ENCODE results near the gene ATXN7L2. TPM values are rescaled to one million over a fixed set of nuclear protein-coding genes. Genes with fewer than 3 reads are reported as not detected.

ATXN7L2 gene
- total RNA-seq, 2 donors from 2014 or later = 3.1 to 7.7 TPM

GRCh38 chr1:109457819-109458218 is 25.9 kb upstream of the ATXN7L2 start:
- Histone ChIP-seq H3K27ac (no peak overlapping the region), H3K36me3 (no peaks in the 10 kb centered on the region), H3K27me3 (replicated peaks; ENCODE audit: insufficient read depth) (no peaks in the 10 kb centered on the region), H3K4me1 (ENCODE audit: control insufficient read depth in 1 of 2, low read depth in 2 of 2) (no peaks in the 10 kb centered on the region), H3K4me3 (no peak overlapping the region), H3K9me3 (no peaks in the 10 kb centered on the region)
- TF ChIP-seq, protein P1, sequence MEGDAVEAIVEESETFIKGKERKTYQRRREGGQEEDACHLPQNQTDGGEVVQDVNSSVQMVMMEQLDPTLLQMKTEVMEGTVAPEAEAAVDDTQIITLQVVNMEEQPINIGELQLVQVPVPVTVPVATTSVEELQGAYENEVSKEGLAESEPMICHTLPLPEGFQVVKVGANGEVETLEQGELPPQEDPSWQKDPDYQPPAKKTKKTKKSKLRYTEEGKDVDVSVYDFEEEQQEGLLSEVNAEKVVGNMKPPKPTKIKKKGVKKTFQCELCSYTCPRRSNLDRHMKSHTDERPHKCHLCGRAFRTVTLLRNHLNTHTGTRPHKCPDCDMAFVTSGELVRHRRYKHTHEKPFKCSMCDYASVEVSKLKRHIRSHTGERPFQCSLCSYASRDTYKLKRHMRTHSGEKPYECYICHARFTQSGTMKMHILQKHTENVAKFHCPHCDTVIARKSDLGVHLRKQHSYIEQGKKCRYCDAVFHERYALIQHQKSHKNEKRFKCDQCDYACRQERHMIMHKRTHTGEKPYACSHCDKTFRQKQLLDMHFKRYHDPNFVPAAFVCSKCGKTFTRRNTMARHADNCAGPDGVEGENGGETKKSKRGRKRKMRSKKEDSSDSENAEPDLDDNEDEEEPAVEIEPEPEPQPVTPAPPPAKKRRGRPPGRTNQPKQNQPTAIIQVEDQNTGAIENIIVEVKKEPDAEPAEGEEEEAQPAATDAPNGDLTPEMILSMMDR (IDR thresholded peaks at IDR 0.05) = no peak
- ATAC-seq (ENCODE audit: insufficient number of reproducible peaks, low FRiP score, low read depth) (no peak), DNase-seq (ENCODE audit: low spot score) (no peak)

DNA sequence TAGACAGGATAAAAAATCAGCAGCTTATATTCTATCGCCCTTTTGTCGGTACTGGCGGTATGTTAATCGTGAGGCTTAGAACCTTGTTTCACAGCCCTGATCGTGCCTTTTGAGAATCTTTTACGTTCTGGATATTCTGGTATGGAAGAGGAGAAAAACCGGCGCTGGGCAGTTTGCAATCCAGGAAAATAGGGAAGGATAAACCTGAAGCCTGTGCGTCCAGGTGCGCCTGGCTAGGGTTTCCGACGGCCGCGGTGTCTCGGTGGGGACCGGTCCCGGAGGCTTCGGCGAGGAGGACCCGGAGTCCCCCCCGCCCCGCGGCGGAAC is 17.6 kb upstream of the ATXN7L2 start:
- TF ChIP-seq, protein P1 (IDR thresholded peaks at IDR 0.05) = no peak
- Histone ChIP-seq H3K4me3 (peak overlapping the region; percentile 84), H3K27ac (peak overlapping the region; percentile 51 to 62), H3K9me3 (no peaks in the 10 kb centered on the region), H3K4me1 (ENCODE audit: control insufficient read depth in 1 of 2, low read depth in 2 of 2) (peaks cover 0 to 11% of the 10 kb centered on the region in 2 donors), H3K27me3 (replicated peaks; ENCODE audit: insufficient read depth) (no peaks in the 10 kb centered on the region), H3K36me3 (no peaks in the 10 kb centered on the region)
- no peak for DNase-seq (ENCODE audit: low spot score)
- ATAC-seq (ENCODE audit: insufficient number of reproducible peaks, low FRiP score, low read depth) = no peak

- TF ChIP-seq, protein P1 (IDR thresholded peaks at IDR 0.05) = no peak
- DNase-seq (ENCODE audit: low spot score) (no peak), ATAC-seq (ENCODE audit: insufficient number of reproducible peaks, low FRiP score, low read depth) (peak; percentile 33)
- Histone ChIP-seq H3K9me3 (no peaks in the 10 kb centered on the region), H3K27me3 (replicated peaks; ENCODE audit: insufficient read depth) (no peaks in the 10 kb centered on the region), H3K27ac (peak within 1 kb of the TSS; percentile 51 to 62), H3K4me1 (ENCODE audit: control insufficient read depth in 1 of 2, low read depth in 2 of 2) (peaks cover 0 to 11% of the 10 kb centered on the region in 2 donors), H3K4me3 (peak within 1 kb of the TSS; percentile 84), H3K36me3 (no peaks in the 10 kb centered on the region)
Observed at GRCh38 chr1:109466452-109467300, 17.0 kb upstream of the ATXN7L2 start, which contains the start of gene SYPL2. SYPL2 (plus strand) TSS chr1:109466546; CDS start chr1:109466844, 298 bp downstream.

GRCh38 chr1:109467301-109467777 is 16.4 kb upstream of the ATXN7L2 start:
- peaks cover 0 to 11% of the 10 kb centered on the region in 2 donors for H3K4me1 ChIP-seq (ENCODE audit: control insufficient read depth in 1 of 2, low read depth in 2 of 2)
- H3K9me3 ChIP-seq = no peaks in the 10 kb centered on the region
- no peaks in the 10 kb centered on the region for H3K36me3 ChIP-seq
- H3K27ac ChIP-seq = peak overlapping the region in 1 of 2 donors; percentile 53
- no peaks in the 10 kb centered on the region for H3K27me3 ChIP-seq (replicated peaks; ENCODE audit: insufficient read depth)
- TF ChIP-seq, protein P1 (IDR thresholded peaks at IDR 0.05) = no peak
- H3K4me3 ChIP-seq = peak overlapping the region; percentile 84
- ATAC-seq (ENCODE audit: insufficient number of reproducible peaks, low FRiP score, low read depth) (no peak), DNase-seq (ENCODE audit: low spot score) (no peak)

DNA sequence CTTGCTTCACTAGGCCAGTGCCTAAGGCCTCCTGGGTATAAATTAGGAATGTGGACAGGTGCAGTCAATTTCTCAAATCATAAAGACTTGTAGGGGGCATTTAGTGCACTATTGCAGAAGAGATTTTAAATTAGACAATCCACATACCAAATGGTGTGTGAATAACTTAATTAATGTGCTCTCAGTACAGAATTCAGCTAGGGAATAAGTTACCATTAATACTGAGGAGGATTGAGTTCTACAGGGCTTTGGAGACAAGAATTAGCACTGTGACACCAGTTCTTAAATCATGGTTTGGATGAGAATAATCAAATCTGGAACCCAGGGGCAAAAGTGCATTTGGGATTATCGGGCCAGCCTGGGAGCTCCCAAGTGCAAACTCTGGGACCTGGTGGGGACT is 15.6 kb upstream of the ATXN7L2 start:
- no peak for ATAC-seq (ENCODE audit: insufficient number of reproducible peaks, low FRiP score, low read depth)
- Histone ChIP-seq H3K4me3 (no peak overlapping the region), H3K9me3 (no peaks in the 10 kb centered on the region), H3K36me3 (no peaks in the 10 kb centered on the region), H3K27ac (peak overlapping the region in 1 of 2 donors; percentile 53), H3K4me1 (ENCODE audit: control insufficient read depth in 1 of 2, low read depth in 2 of 2) (peaks cover 0 to 11% of the 10 kb centered on the region in 2 donors), H3K27me3 (replicated peaks; ENCODE audit: insufficient read depth) (no peaks in the 10 kb centered on the region)
- no peak for DNase-seq (ENCODE audit: low spot score)
- TF ChIP-seq, protein P1 (IDR thresholded peaks at IDR 0.05) = no peak

Data from thoracic aorta (tissue), 2 donors.